Prostate gland (tissue), 2 donors: ENCODE data around the gene SPATA31D4.

Experiments used
- POLR2A ChIP-seq: fragments of 450-650 bp; IDR thresholded peaks from one replicate; pipeline ENCODE4 v1.6.1; 2016; ENCODE audit warnings: antibody characterized with exemption, mild to moderate bottlenecking
- POLR2AphosphoS5 ChIP-seq: sonication (generic); formaldehyde crosslinking; IDR thresholded peaks from one replicate; pipeline ENCODE4 v1.6.1; 2017; ENCODE audit warnings: antibody characterized with exemption
- TF ChIP-seq, protein P1 (sequence below), 4 experiments: fragments of 200-600 bp in 2 of 4; fragments of 450-650 bp in 2 of 4; sonication (generic) in 2 of 4; IDR thresholded peaks; 1 replicate in 3 of 4; 2 replicates in 1 of 4; pipeline ENCODE4 v1.5.1; 2016 to 2019; ENCODE audit warnings: antibody characterized with exemption in 4 of 4, mild to moderate bottlenecking in 2 of 4, moderate library complexity in 2 of 4

DNA sequence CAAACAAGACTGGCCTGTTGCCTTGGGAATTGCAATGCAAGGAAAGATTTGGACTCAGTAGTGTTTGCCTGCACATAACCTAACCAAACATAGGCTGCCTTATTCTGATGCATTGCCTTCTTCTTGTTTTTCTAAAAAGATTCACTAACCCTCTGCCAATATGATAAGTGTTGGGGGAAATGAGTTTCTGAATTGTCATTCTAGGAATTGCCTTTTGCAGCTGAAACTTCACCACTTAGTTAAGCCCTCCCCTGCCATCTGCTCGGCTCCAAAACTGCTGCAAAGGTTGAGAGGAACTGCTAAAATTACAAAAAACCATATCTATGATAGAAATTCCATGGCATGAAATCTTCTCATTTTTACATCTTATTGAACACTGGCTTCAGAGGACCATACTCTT, 41.6 kb upstream of the SPATA31D4 start:
- TF ChIP-seq, protein P1, sequence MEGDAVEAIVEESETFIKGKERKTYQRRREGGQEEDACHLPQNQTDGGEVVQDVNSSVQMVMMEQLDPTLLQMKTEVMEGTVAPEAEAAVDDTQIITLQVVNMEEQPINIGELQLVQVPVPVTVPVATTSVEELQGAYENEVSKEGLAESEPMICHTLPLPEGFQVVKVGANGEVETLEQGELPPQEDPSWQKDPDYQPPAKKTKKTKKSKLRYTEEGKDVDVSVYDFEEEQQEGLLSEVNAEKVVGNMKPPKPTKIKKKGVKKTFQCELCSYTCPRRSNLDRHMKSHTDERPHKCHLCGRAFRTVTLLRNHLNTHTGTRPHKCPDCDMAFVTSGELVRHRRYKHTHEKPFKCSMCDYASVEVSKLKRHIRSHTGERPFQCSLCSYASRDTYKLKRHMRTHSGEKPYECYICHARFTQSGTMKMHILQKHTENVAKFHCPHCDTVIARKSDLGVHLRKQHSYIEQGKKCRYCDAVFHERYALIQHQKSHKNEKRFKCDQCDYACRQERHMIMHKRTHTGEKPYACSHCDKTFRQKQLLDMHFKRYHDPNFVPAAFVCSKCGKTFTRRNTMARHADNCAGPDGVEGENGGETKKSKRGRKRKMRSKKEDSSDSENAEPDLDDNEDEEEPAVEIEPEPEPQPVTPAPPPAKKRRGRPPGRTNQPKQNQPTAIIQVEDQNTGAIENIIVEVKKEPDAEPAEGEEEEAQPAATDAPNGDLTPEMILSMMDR (IDR thresholded peaks at IDR 0.05) = no peak
- no peak for TF ChIP-seq POLR2A
- no peak for TF ChIP-seq POLR2AphosphoS5
